HG03060 (cell line): ENCODE data around the gene NECAB2.
"Not testable (repeated sequence)": the region's sequence is repeated elsewhere in the genome, so short reads cannot be mapped to it uniquely, and the experiment has no call there.

ENCODE experiments used
- ATAC-seq: cut with Tn5 transposase; IDR thresholded peaks from one replicate; pipeline ENCODE4 v1.9.1; 2021; ENCODE audit warnings: low read depth, moderate number of reproducible peaks; ENCODE audit not compliant: unreplicated experiment

NECAB2 gene

GRCh38 chr16:83935858-83936255 is 32.2 kb upstream of the NECAB2 start:
- no peak for ATAC-seq

- ATAC-seq = no peak
These were observed 31.4 kb upstream of the NECAB2 start for GRCh38 chr16:83936581-83937165.

- no peak for ATAC-seq
These were observed 30.8 kb upstream of the NECAB2 start for GRCh38 chr16:83937267-83937666.

- no peak for ATAC-seq
These were observed 29.8 kb upstream of the NECAB2 start for GRCh38 chr16:83937922-83938885.

GRCh38 chr16:83939266-83939855 is 28.7 kb upstream of the NECAB2 start:
- no peak for ATAC-seq

- ATAC-seq = no peak
These were observed 27.9 kb upstream of the NECAB2 start for GRCh38 chr16:83940119-83940518.

GRCh38 chr16:83940630-83941378 is 27.2 kb upstream of the NECAB2 start:
- no peak for ATAC-seq

GRCh38 chr16:83941546-83941945 is 26.5 kb upstream of the NECAB2 start:
- not testable (repeated sequence) for ATAC-seq

GRCh38 chr16:83942074-83942473 is 26.0 kb upstream of the NECAB2 start:
- ATAC-seq = no peak

GRCh38 chr16:83942815-83943515 is 25.1 kb upstream of the NECAB2 start:
- no peak for ATAC-seq

- ATAC-seq = no peak
These were observed 24.5 kb upstream of the NECAB2 start for GRCh38 chr16:83943516-83944050.

GRCh38 chr16:83945587-83945986 is 22.5 kb upstream of the NECAB2 start:
- ATAC-seq = no peak

GRCh38 chr16:83946154-83946780 is 21.8 kb upstream of the NECAB2 start:
- ATAC-seq = no peak

- ATAC-seq = no peak
These were observed 21.1 kb upstream of the NECAB2 start for GRCh38 chr16:83946781-83947566.

GRCh38 chr16:83947642-83948234 is 20.3 kb upstream of the NECAB2 start:
- ATAC-seq = no peak

- ATAC-seq = no peak
These were observed 18.9 kb upstream of the NECAB2 start for GRCh38 chr16:83948914-83949723.

- no peak for ATAC-seq
These were observed 18.4 kb upstream of the NECAB2 start for GRCh38 chr16:83949724-83950001.
